Panc1 (cell line): Measurements from ENCODE around the gene WNT11.

Source experiments
- POLR2AphosphoS5 ChIP-seq: IDR thresholded peaks from 2 replicates; pipeline ENCODE4 v1.6.1; 2012; ENCODE audit warnings: mild to moderate bottlenecking, low read depth, low read length, moderate library complexity
- SIN3A ChIP-seq: IDR thresholded peaks from 2 replicates; pipeline ENCODE4 v1.6.1; 2012; ENCODE audit warnings: low read depth, mild to moderate bottlenecking, low read length, moderate library complexity, borderline replicate concordance; ENCODE audit not compliant: insufficient read depth
- TCF7L2 ChIP-seq: IDR thresholded peaks from 2 replicates; pipeline ENCODE4 v1.6.1; 2011; ENCODE audit warnings: mild to moderate bottlenecking, low read depth, low read length, inconsistent platforms
- TF ChIP-seq, protein P1 (sequence below): fragments of 450-650 bp; IDR thresholded peaks from 2 replicates; pipeline ENCODE4 v1.5.1; 2017; ENCODE audit warnings: mild to moderate bottlenecking

DNA sequence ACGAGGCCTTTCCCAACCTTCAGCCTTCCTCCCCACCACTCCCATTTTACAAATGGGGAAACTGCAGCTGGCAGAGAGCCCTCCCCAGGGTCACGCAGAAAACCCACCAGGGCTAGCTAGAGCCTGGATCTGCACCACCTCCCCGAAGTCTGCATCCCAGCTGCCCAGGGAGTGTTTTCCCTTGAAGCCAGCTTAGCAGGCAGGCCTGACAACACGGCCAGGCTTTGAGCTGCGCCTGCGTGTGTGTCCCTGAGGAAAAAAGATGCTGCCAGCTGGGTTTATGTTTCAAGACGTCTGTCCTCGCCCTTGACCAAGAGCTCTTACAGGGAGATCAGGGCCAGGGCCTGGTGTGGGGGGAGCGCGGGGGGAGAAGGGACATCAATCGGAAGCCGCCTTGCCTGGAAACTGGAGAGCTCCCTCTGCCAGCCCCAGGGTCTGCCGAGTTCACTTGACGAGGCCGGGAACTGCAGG, 20.3 kb downstream of the WNT11 start:
- TF ChIP-seq, protein P1, sequence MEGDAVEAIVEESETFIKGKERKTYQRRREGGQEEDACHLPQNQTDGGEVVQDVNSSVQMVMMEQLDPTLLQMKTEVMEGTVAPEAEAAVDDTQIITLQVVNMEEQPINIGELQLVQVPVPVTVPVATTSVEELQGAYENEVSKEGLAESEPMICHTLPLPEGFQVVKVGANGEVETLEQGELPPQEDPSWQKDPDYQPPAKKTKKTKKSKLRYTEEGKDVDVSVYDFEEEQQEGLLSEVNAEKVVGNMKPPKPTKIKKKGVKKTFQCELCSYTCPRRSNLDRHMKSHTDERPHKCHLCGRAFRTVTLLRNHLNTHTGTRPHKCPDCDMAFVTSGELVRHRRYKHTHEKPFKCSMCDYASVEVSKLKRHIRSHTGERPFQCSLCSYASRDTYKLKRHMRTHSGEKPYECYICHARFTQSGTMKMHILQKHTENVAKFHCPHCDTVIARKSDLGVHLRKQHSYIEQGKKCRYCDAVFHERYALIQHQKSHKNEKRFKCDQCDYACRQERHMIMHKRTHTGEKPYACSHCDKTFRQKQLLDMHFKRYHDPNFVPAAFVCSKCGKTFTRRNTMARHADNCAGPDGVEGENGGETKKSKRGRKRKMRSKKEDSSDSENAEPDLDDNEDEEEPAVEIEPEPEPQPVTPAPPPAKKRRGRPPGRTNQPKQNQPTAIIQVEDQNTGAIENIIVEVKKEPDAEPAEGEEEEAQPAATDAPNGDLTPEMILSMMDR = no peak
- TF ChIP-seq TCF7L2 (no peak), POLR2AphosphoS5 (no peak), SIN3A (no peak)
